GM20000 (cell line): ENCODE measurements around the gene TP53I13.

Experiments used
- DNase-seq: peaks from one replicate; pipeline ENCODE4 v3.0.0; 2012; ENCODE audit warnings: low spot score
- CTCF ChIP-seq: IDR thresholded peaks from 2 replicates; pipeline ENCODE4 v1.5.1; 2012; ENCODE audit warnings: mild to moderate bottlenecking, control low read depth; ENCODE audit errors: extremely low read depth, missing control alignments

TP53I13 gene

GRCh38 chr17:29616300-29617048 lies 48.0 kb downstream of the TP53I13 start:
- no peak for TF ChIP-seq CTCF
- DNase-seq, result no peak

- TF ChIP-seq CTCF, result peak; percentile 94
- peak; percentile 93 for DNase-seq
Measured at GRCh38 chr17:29617125-29617480, 48.6 kb downstream of the TP53I13 start.

GRCh38 chr17:29617481-29618271 lies 49.2 kb downstream of the TP53I13 start:
- peak; percentile 89 for DNase-seq
- peak; percentile 86 for TF ChIP-seq CTCF

GRCh38 chr17:29618272-29619065 lies 50.0 kb downstream of the TP53I13 start:
- TF ChIP-seq CTCF, result no peak
- no peak for DNase-seq

GRCh38 chr17:29619251-29619650 lies 50.8 kb downstream of the TP53I13 start:
- no peak for TF ChIP-seq CTCF
- DNase-seq, result no peak

GRCh38 chr17:29620271-29620670 lies 51.8 kb downstream of the TP53I13 start:
- no peak for TF ChIP-seq CTCF
- no peak for DNase-seq
